Measurements from ENCODE around the gene LIMS4.
"Not testable (repeated sequence)": the region's sequence is repeated elsewhere in the genome, so short reads cannot be mapped to it uniquely, and the experiment has no call there.

The LIMS4 gene

DNA sequence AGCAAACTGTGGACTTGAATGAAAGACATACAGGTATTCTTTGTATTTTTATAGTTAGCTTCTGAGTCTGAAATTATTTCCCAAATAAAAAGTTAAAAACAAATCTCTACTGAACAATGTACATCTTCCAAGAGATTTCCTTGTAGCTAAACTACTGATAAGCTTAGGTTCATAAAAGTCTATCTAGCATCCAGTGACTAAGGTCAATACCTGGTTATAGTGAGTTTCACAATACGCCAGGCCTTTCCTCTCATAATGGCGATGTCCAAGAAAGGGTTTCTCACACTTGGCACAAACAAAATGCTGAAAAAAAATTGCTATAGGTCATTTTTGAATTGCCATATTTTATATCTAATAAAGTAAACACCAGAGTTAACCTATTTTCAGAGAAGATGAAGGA is 21.7 kb downstream of the LIMS4 start:
- DNase-seq (ENCODE audit: low read depth), result not testable (repeated sequence)

DNA sequence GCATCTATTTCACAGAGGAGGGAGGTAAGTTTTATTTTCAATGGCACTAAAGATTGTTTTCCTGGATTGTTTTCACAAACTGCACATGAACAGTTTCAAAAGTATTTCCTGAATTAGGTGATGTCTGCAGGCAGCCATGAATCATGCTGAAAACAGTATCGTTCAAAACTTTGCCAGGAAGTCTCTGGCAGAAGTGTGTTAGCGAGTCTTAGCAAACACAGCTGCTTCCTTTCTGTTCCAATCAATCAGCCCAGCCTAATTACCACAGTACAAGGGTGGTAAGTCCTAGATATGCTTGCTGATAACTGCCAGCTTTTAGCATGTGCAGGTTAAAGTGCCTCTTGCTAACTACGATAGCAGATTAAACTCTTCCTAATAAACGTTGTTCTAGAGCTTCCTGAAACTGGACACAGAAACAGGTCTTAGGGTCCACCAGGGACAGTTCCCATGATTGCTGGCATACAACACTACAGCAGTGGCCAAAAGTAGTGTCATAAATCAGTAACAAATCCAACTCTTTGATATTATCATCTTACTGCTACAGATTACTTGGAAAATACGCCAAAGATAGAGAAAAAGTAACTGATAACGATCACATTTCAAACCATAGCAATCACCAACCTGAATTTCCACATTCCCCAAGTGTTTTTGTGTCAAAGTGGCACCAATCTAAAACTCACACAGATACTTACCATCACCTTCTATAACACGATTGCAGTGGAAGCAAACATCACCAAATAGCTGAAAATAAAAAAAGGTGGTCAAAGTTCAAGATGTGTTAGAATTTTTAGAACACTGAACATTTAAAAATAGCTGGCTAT is 23.3 kb downstream of the LIMS4 start:
- not testable (repeated sequence) for DNase-seq (ENCODE audit: low read depth)

DNA sequence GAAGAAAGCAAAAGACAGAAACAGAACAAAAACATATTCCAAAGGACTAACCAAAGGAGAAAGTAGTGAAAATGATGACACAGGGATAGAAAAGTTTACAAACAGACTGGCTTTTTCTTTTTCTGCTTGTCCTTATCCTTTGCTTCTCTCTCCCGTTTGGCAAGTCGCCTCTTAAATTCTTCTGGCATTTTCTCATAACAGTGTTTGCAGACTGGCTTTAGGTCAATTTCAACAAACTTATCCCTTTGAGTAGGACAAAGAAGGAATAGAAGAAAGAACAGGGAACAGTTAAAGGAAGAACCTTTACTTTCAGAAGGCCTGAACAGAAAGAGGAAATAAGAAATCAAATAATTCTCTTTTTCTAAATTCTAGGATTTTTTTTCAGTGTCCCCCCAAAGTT is 26.0 kb downstream of the LIMS4 start:
- DNase-seq (ENCODE audit: low read depth), result not testable (repeated sequence)

DNA sequence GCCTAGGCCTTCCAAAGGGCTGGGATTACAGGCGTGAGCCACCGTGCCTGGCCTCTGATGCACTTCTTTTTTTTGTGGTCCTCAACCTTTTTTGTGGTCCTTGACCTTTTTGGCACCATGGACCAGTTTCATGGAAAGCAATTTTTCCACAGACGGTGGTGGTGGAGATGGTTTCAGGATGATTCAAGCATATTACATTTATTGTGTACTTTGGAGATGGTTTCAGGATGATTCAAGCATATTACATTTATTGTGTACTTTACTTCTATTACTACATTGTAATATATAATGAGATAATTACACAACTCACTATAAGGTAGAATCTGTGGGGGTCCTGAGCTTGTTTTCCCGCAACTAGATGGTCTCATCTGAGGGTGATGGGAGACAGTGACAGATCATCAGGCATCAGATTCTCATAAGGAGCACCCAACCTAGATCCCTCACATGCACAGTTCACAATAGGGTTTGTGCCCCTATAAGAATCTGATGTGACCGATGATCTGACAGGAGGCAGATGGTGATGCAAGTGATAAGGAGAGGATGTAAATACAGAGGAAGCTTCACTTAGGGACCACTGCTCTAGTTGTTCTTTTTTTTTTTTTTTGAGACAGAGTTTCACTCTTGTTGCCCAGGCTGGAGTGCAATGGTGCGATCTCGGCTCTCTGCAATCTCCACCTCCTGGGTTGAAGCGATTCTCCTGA is 29.2 kb downstream of the LIMS4 start:
- DNase-seq (ENCODE audit: low read depth), result not testable (repeated sequence)

DNA sequence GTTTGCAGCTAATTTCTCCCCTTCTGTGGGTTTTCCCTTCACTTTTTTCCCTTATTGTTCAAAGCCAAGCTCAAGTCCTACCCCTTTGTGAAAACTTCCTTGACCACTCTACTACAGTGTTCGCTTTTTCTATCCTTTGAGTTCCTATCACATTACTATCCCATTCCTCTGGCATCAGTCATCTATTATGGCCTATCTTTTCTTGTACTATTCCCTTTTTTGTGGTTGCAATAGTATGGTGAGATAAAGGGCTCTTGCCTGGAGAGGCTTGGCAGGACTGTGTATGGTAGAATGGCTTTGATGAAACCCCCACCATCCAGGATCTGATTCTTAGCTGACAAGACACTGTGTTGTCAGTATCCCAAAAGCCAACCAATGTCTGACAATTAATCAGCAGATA is 30.7 kb downstream of the LIMS4 start:
- not testable (repeated sequence) for DNase-seq (ENCODE audit: low read depth)

DNA sequence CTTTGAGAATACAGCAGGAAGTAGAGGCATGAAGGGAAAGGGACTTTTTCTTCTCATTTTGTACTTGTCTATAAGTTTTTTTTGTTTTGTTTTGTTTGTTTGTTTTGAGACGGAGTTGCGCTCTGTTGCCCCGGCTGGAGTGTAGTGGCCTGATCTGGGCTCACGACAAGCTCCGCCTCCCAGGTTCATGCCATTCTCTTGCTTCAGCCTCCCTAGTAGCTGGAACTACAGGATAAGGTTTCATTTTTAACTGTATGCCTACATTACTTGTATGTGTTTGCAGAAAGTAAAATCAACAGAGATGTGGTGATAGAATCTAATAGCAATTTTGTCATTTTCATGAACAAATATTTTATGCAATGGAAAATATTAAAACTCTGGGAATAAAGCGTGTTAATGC is 38.1 kb downstream of the LIMS4 start:
- not testable (repeated sequence) for DNase-seq (ENCODE audit: low read depth)

DNA sequence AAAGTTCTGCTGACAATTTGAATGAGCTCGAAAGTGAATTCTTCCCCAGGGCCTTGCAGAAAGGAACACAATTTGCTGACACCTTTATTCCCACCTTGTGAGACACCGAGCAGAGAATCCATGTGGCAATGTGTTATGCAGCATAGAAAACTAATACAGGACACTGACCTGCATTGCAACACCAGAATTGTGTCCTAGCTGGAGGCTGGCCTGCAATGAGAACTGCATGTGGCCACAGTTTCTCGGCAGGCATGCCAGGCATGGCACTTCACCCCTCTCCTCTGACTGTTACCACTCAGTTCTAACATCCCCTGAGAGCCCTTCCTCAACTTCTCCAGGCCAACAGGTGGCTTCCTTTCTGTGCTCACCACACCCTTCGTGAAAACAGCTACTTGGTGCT is 46.9 kb downstream of the LIMS4 start:
- not testable (repeated sequence) for DNase-seq (ENCODE audit: low read depth)

DNA sequence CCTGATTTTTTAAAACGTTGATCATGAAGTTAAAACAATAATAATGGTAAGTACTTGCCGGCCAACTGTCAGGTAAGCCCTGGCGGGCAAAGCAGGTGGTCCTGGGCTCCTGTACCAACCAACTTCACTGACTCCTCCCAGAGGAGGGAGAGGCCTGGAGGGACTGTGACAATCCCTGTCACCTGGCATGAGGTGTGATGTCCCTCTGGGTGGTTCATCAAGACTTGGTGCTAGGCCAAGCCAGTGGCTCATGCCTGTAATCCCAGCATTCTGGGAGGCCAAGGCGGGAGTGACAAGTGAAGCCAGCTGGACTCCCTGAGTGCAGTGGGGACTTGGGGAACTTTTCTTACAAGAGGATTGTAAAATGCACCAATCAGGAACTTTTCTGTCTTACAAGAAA is 48.2 kb downstream of the LIMS4 start:
- DNase-seq (ENCODE audit: low read depth), result not testable (repeated sequence)

DNA sequence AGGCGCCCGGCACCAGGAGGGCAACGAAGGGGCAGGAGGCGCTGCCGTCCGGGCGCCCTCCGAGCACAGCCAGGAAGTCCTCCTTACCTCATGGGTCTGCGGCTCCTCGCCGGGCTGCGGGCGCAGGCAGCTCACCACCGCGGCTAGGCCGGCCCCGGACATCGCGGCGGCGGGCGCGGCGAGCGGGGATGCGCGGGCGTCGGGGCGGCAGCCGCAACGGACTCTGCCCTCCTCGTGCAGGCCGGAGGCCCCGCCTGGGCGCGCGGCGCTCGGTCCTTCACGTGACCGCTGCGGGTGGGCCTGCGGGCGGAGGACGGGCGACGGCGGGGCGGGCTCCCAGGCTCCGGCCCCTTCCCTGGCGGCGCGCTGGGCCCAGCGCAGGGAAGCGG is 49.0 kb downstream of the LIMS4 start:
- DNase-seq (ENCODE audit: low read depth), result not testable (repeated sequence)

DNA sequence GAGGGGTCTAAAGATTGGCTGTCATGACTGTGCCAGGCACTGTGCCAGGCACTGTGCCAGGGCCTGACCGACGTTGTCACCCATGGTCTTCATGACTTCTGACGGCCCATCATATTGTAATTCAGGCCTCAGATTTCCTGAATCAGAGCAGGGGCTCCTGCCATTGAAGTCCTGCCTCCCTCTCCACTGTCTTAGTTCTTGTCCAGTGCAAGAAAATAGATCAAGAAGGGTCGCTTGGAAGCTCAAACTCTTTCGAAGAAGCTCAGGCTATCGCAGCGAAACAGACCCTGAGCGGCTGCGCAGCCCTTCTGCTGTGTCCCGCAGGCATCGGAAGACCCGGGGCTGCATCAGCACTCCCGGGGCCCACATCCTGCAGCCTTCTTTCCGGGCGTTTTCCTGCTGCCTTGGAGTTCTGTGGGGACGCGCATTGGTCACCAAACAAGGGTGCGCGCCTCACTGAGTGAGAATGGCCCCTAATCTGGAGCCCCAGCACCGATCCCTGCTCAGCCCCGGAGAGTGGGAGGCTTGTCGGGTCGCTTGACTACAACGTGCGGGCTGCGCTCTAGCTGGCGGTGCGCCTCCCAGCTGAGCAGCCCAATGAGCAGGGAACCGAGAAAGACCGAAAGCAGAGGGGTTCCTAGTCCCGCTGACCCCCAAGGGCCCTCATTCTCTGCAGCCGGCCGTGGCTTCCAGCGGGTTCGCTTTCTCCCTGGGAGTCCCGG is 49.6 kb downstream of the LIMS4 start:
- DNase-seq (ENCODE audit: low read depth), result not testable (repeated sequence)

DNA sequence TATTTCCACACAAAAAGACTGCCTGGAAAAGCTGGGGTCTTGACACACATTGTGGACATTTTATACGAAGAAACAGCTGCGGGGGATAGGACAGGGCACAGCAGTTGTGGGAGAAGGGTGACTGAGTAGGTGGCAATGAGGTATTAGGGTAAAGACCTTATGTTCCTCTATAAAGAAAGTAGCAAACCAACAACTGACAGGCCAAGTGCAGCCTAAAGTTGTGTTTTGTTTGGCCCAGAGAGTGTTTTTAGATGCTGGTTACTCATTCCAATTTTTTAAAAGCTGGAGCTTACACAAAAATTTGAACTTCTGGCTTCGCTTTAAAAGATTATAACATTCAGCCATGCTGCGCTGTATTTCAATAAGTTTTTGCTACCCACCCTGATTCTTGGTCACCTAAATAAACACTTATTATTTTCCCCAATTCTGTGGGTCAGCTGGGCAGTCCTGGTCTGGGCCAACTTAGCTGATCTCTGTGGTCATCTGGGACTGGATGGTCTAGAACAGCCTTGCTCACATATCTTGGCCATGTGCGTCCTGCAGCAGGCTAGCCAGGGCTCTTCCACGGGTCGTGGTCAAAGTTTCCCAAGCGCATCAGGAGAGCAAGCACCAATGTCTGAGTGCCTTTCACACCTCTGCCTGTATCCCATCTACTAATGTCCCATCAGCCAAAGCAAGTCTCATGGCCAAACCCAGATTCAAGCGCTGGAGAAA is 51.8 kb downstream of the LIMS4 start:
- DNase-seq (ENCODE audit: low read depth), result not testable (repeated sequence)

DNA sequence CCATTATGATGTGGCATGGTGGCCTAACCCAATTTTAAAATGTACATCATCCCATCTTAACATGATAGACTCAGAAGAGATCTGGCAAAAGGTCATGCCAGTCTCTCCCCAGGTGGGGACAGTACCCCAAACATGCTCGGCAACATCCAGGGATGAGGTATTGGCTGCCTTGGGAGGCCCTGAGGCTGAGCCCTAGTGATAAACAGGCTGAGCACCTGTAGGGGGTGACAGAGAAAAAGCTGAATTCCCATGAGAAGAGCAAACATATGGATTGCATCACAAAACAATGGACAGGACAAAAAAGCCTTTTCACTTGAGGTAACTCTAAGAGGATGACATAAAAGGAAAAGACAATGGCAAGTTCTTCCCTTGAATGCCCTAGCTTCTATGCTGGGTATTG is 65.5 kb downstream of the LIMS4 start:
- DNase-seq (ENCODE audit: low read depth), result not testable (repeated sequence)

DNA sequence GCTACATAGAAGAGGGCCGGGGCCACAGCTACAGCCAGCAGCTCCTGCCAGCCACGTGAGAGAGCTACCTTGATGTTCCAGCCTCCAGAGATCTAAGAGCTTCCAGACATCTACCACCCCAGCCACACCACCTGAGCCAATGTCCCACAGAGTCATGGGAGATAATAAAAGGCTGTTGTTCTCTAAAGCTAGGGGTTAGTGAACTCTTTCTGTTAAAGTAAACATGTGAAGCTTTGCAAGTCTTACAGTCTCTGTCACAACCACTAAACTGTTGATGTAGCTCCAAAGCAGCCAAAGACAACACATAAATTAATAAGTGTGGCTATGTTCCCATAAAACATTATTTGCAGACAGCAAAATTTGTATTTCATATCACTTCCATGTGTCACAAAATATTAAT is 67.6 kb downstream of the LIMS4 start:
- not testable (repeated sequence) for DNase-seq (ENCODE audit: low read depth)

DNA sequence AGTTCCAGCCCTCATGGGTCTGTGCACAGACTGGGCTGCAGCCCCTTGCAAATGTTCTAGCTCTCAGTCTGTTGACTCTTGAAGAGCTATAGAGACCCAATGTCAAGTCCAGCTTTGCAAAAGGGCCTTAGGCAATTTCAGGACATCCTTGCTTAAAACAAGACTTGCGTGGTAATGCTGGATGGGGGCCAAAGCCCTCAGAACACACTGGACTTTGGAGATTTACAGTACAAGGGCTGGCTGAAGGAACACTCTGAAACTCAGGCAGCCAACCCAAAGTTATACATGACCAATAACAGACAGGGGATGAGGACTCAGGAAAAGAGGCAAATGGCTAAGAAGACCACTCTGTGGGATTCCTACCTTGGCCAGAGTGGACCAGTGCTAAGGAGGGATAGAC is 68.4 kb downstream of the LIMS4 start:
- DNase-seq (ENCODE audit: low read depth), result not testable (repeated sequence)

DNA sequence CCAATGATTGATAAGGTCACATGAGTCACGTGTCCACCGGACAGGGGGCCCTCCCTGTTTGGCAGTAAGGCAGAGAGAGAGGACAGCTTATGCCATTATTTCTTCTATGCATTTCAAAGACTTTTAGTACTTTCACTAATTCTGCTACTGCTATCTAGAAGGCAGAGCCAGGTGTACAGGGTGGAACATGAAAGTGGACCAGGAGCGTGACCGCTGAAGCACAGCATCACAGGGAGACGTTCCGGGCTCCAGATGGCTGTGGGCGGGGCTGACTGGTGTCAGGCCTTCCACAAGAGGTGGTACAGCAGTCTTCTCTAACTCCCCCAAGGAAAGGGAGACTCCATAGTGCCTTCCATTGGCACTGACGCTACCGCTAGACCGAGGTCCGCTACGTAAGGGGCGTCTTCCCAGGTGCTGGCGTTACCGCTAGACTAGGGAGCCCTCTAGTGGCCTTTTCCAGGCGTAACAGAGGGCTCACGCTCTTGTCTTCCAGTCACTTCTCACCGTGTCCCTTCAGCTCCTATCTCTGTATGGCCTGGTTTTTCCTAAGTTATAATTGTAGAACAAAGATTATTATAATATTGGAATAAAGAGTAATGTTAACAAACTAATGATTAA is 71.5 kb downstream of the LIMS4 start:
- not testable (repeated sequence) for DNase-seq (ENCODE audit: low read depth)

DNA sequence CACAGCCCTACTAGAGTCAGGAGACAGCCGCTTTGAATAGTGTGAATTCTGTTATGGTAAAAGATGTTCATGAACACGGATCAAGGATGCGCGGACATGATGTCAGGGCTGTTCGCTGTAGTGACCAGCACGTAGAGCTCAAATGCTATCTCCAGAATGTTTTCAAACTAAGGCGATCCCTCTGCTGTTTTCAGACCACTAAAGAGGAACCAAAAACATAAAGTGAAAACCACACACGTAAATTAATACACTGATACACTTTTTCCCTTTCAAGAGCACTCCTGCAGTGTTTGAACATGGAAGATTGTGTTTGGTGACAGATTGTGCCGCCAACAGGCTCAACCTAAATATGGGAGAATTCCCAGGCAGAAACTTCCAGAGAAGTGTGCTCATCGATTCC is 73.2 kb downstream of the LIMS4 start:
- DNase-seq (ENCODE audit: low read depth), result not testable (repeated sequence)

DNA sequence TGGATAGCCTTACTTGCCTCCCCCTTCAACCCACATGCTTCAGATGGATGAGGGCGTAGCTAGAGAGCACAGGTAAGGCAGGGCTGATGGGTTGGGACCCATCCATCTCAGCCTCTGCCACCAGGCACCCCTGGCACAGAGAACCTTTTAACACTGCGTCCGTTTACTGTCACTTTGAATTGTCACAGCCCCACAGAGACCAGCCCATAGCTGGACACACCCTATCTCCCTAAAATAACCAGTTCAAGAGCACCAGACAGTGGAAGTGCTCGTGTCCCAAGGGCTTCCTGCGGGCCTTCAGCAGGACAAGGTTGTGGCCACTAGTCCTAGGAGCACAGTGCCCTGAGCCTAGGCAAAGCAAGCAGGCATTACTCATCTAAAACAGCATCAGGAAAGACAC is 76.6 kb downstream of the LIMS4 start:
- DNase-seq (ENCODE audit: low read depth), result not testable (repeated sequence)

All from T-helper 22 cell (primary cell).